Kidney (tissue), 14 donors: Measurements from ENCODE around the gene PROK1. TPM values are rescaled to one million over a fixed set of nuclear protein-coding genes. Genes with fewer than 3 reads are reported as not detected.

Experiments
- DNase-seq, 5 donors: peaks; one replicate each; pipeline ENCODE4 v3.0.0-alpha.2; 2013 to 2020
- FAIRE-seq: peaks from 2 replicates; lab custom pipeline; 2012; peaks lifted over from hg19 to GRCh38; lab: Jason Lieb, UNC
- H3K27ac ChIP-seq, 2 donors: one replicate each; pipeline ENCODE4 v1.7.0; 2013; ENCODE audit warnings: low read depth in 2 of 2, low read length in 2 of 2, inconsistent platforms in 1 of 2
- H3K27me3 ChIP-seq: one replicate; pipeline ENCODE4 v1.7.1; 2013; ENCODE audit warnings: low read length, inconsistent platforms; ENCODE audit not compliant: control insufficient read depth, insufficient read depth
- H3K36me3 ChIP-seq, 3 donors: one replicate each; pipeline versions ENCODE4 v1.7.0 to v1.7.1; 2013; ENCODE audit warnings: low read length in 3 of 3, control low read depth in 1 of 3, inconsistent platforms in 1 of 3; ENCODE audit not compliant: insufficient read depth in 3 of 3, control insufficient read depth in 2 of 3
- H3K4me1 ChIP-seq, 3 donors: one replicate each; pipeline versions ENCODE4 v1.7.0 to v1.7.1; 2013; ENCODE audit warnings: low read length in 3 of 3, inconsistent platforms in 1 of 3, low read depth in 1 of 3; ENCODE audit not compliant: control insufficient read depth in 2 of 3, insufficient read depth in 2 of 3
- H3K4me3 ChIP-seq, 3 donors: one replicate each; pipeline versions ENCODE4 v1.7.0 to v1.8.1; 2013; ENCODE audit warnings: low read length in 3 of 3, control low read depth in 1 of 3, inconsistent platforms in 1 of 3
- H3K9ac ChIP-seq, 3 donors: one replicate each; pipeline versions ENCODE4 v1.7.0 to v1.7.1; 2013; ENCODE audit warnings: low read length in 3 of 3, control low read depth in 1 of 3, inconsistent platforms in 1 of 3
- H3K9me3 ChIP-seq, 3 donors: one replicate each; pipeline versions ENCODE4 v1.7.0 to v1.7.1; 2013; ENCODE audit warnings: low read length in 3 of 3, control low read depth in 1 of 3, inconsistent platforms in 1 of 3; ENCODE audit not compliant: control insufficient read depth in 2 of 3, insufficient read depth in 1 of 3
- CTCF ChIP-seq: IDR thresholded peaks from 3 replicates; pipeline ENCODE4 v1.5.1; 2012; ENCODE audit warnings: mild to moderate bottlenecking, moderate library complexity, borderline replicate concordance; ENCODE audit not compliant: insufficient read depth; ENCODE audit errors: extremely low read depth
- intact Hi-C: fragments of 100-400 bp; cut with DNase I; formaldehyde crosslinking; loops from one replicate; pipeline ENCODE4 v1.11.1; 2022
- polyA plus RNA-seq: library from polyadenylated mRNA; stranded (reverse); fragments of 350-450 nt; fragmentation: Illumina TruSeq; extraction: RNeasy Lipid Tissue Mini Kit (QIAGEN cat#74804); gene quantifications from one replicate; pipeline ENCODE4 v1.2.3, GENCODE V29; 2014; ENCODE audit warnings: low read depth, low replicate concordance; ENCODE audit not compliant: insufficient read depth
- total RNA-seq: library from RNA; stranded (reverse); fragmentation: NEBNext Ultra II Directional; extraction: Animal tissue kit (Norgen Biotek cat#: 25700); gene quantifications from one replicate; pipeline ENCODE4 v1.2.1, GENCODE V29; 2021
- donor health status: control.
- donor health status: control.
- donor health status: control.
- donor health status: control.
- donor health status: control.
- donor health status: DM: yes; HTN: yes; CAD: no.
- donor health status: Normal renal cell carcinoma (clear cell type).

Gene PROK1
- total and polyA plus RNA-seq, 2 donors from 2014 or later: not detected

GRCh38 chr1:110454328-110454727 lies 3.4 kb downstream of the PROK1 start:
- Histone ChIP-seq H3K27me3 (no peaks in the 10 kb centered on the region), H3K27ac (no peak overlapping the region), H3K9me3 (no peaks in the 10 kb centered on the region), H3K4me1 (no peaks in the 10 kb centered on the region), H3K36me3 (no peaks in the 10 kb centered on the region), H3K4me3 (no peak overlapping the region), H3K9ac (no peak overlapping the region)
- no peak for TF ChIP-seq CTCF
- no peak for FAIRE-seq
- peak in 1 of 5 donors; percentile 29 for DNase-seq
- intact Hi-C loops: no loop called here

GRCh38 chr1:110455151-110455550 lies 4.2 kb downstream of the PROK1 start:
- no peaks in the 10 kb centered on the region for H3K9me3 ChIP-seq
- no peak overlapping the region for H3K27ac ChIP-seq
- intact Hi-C loops: loop anchor here (5.0 kb wide), 1 partner anchor 43 kb away; no protein-coding TSS in a partner anchor

GRCh38 chr1:110457206-110457605 lies 6.3 kb downstream of the PROK1 start:
- TF ChIP-seq CTCF: no peak
- FAIRE-seq: no peak
- no peak overlapping the region for H3K27ac ChIP-seq

More at GRCh38 chr1:110455151-110455550, 4.2 kb downstream of the PROK1 start:
- no peak for TF ChIP-seq CTCF
- no peak for FAIRE-seq
- peak in 1 of 5 donors; percentile 8 for DNase-seq
- Histone ChIP-seq H3K9ac (no peak overlapping the region), H3K36me3 (no peaks in the 10 kb centered on the region), H3K4me3 (no peak overlapping the region), H3K4me1 (no peaks in the 10 kb centered on the region), H3K27me3 (no peaks in the 10 kb centered on the region)

More at GRCh38 chr1:110457206-110457605, 6.3 kb downstream of the PROK1 start:
- H3K27me3 ChIP-seq: no peaks in the 10 kb centered on the region
- H3K4me3 ChIP-seq: no peak overlapping the region
- H3K9ac ChIP-seq: no peak overlapping the region
- DNase-seq: peak in 1 of 5 donors; percentile 49
- intact Hi-C loops: loop anchor here (5.0 kb wide), 1 partner anchor 45 kb away; no protein-coding TSS in a partner anchor
- no peaks in the 10 kb centered on the region for H3K36me3 ChIP-seq
- no peaks in the 10 kb centered on the region for H3K4me1 ChIP-seq
- no peaks in the 10 kb centered on the region for H3K9me3 ChIP-seq
